ENCODE results near the gene KRTAP4-8.

The KRTAP4-8 gene

GRCh38 chr17:41082626-41083025 lies 15.3 kb downstream of the KRTAP4-8 start:
- Histone ChIP-seq H3K4me3 (ENCODE audit: low read depth, low read length) (no peak overlapping the region), H3K9me3 (ENCODE audit: control insufficient read depth, insufficient read depth, low read depth, low read length) (no peaks in the 10 kb centered on the region), H3K36me3 (ENCODE audit: control insufficient read depth in 2 of 2, insufficient read depth in 1 of 2, low read length in 2 of 2) (no peaks in the 10 kb centered on the region), H3K4me1 (ENCODE audit: control insufficient read depth, insufficient read depth, low read length) (no peaks in the 10 kb centered on the region), H3K27ac (ENCODE audit: extremely low read depth, low read depth, low read length) (no peak overlapping the region)
- ChIA-PET CTCF (no interaction called here), POLR2A (no interaction called here)
- TF ChIP-seq ZBTB49 (tag by site-specific recombination; IDR thresholded peaks at IDR 0.05; ENCODE audit: low read depth), result no peak
- no peak for TF ChIP-seq ZNF626 (tag by site-specific recombination; IDR thresholded peaks at IDR 0.05)
- no peak for TF ChIP-seq ZNF488 (tag by site-specific recombination; IDR thresholded peaks at IDR 0.05)

GRCh38 chr17:41076788-41077187 lies 21.2 kb downstream of the KRTAP4-8 start:
- H3K27ac ChIP-seq (ENCODE audit: extremely low read depth, low read depth, low read length), result no peak overlapping the region

GRCh38 chr17:41073676-41074075 lies 24.3 kb downstream of the KRTAP4-8 start:
- H3K9me3 ChIP-seq (ENCODE audit: control insufficient read depth, insufficient read depth, low read depth, low read length), result no peaks in the 10 kb centered on the region
- CTCF ChIA-PET, result interaction anchor here (0.8 to 1.8 kb wide), 3 partner anchors 575 to 589 kb away, joined by 3 read pairs; no protein-coding TSS in a partner anchor
- TF ChIP-seq ZNF645 (tag by site-specific recombination; IDR thresholded peaks at IDR 0.05) (no peak), ZNF148 (tag by site-specific recombination; IDR thresholded peaks at IDR 0.05; ENCODE audit: borderline replicate concordance) (no peak), SCRT1 (tag by site-specific recombination; IDR thresholded peaks at IDR 0.05; ENCODE audit: borderline replicate concordance) (no peak)
- H3K4me1 ChIP-seq (ENCODE audit: control insufficient read depth, insufficient read depth, low read length), result no peaks in the 10 kb centered on the region
- H3K27ac ChIP-seq (ENCODE audit: extremely low read depth, low read depth, low read length), result no peak overlapping the region
- H3K36me3 ChIP-seq (ENCODE audit: control insufficient read depth in 2 of 2, insufficient read depth in 1 of 2, low read length in 2 of 2), result no peaks in the 10 kb centered on the region
- H3K4me3 ChIP-seq (ENCODE audit: low read depth, low read length), result no peak overlapping the region
- POLR2A ChIA-PET, result no interaction called here

More at GRCh38 chr17:41076788-41077187, 21.2 kb downstream of the KRTAP4-8 start:
- TF ChIP-seq PRDM1 (tag by site-specific recombination; IDR thresholded peaks at IDR 0.05) (peak; percentile 59), ZBTB44 (tag by site-specific recombination; IDR thresholded peaks at IDR 0.05) (no peak), SALL2 (tag by site-specific recombination; IDR thresholded peaks at IDR 0.05; ENCODE audit: borderline replicate concordance) (peak; percentile 56; the same call in 1 of the 2 replicates), ZNF366 (tag by site-specific recombination; conservative IDR thresholded peaks at IDR 0.05) (peak; percentile 92)
- ChIA-PET CTCF (no interaction called here), POLR2A (no interaction called here)
- Histone ChIP-seq H3K4me3 (ENCODE audit: low read depth, low read length) (no peak overlapping the region), H3K9me3 (ENCODE audit: control insufficient read depth, insufficient read depth, low read depth, low read length) (no peaks in the 10 kb centered on the region), H3K4me1 (ENCODE audit: control insufficient read depth, insufficient read depth, low read length) (no peaks in the 10 kb centered on the region), H3K36me3 (ENCODE audit: control insufficient read depth in 2 of 2, insufficient read depth in 1 of 2, low read length in 2 of 2) (no peaks in the 10 kb centered on the region)
